NCI-H524 treated with DMSO at 0.1 percent for 48 hours (cell line): Measurements from ENCODE around the gene LRFN5.
"Not testable (repeated sequence)": the region's sequence is repeated elsewhere in the genome, so short reads cannot be mapped to it uniquely, and the experiment has no call there.

Experiments
- DNase-seq: peaks from one replicate; lab custom pipeline; 2025; lab: John Stamatoyannopoulos, UW

LRFN5 gene

DNA sequence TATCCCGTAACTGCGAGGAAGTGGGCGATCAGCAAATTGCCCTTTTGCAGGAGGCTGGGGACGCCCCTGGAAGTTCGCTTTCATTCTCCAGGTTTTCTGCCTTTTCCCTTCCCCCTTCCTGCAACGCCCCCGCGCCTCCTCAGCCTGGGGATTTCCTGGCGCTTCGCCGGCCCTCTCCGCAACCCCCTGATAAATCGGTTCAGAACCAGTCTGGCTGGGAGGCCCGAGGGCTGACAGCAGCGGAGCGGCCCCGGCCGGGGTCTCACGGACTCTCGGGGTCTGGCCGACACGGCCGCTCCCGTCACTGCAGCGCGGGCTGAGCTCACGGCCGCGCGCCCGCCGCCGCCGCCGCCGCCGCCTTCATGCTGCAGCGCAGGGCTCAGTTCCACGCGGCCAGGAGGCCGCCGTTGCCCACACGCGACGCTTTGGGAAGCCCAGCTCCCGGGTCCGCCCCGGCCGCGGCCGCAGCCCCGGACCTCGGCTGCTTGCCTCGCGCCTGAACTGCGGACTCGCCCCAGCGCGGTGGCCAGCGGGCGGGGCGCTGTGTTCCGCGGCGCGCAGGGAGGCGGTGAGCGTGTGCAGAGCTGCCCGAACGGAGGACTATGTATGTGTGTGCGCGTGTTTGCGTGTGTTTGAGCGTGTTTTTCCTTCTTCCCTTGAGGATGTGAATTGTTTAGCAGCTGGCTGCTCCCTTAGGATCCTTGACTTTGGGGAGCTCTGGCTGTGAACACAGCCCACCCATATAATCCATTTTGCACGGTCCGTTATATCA, at the start of gene LRFN5:
Gene LRFN5, plus strand, starts transcription at position 345 of the 772 bp plus-strand sequence.
- no peak for DNase-seq

DNA sequence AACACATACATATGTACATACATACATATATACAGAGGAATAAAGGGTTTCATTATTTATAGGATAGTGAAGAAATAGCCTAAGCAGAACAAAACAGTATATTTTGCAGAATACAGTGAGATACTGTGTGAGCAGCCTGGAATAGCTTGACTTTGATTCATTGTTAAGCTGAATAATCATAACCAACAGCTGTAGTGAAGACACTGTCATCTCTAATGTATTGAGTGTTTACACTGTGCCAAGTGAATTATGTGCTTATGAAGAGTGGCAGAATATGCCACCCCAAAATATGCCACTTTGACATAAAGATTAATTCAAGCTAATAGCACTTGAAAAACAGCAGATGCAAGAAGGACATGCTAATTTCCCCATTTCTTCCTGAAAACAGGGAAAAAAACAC, 48.2 kb upstream of the LRFN5 start:
- DNase-seq = peak; percentile 66

DNA sequence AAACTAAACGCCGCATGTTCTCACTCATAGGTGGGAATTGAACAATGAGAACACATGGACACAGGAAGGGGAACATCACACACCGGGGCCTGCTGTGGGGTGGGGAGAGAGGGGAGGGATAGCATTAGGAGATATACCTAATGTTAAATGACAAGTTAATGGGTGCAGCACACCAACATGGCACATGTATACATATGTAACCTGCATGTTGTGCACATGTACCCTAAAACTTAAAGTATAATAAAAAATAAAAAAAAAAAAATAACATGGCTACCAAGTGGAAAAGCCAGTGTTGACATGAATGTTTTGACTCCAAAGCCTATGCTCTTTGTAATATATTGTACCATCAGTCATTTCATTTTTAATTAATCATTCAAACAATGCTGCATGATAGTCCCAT, 39.8 kb upstream of the LRFN5 start:
- DNase-seq = not testable (repeated sequence)

DNA sequence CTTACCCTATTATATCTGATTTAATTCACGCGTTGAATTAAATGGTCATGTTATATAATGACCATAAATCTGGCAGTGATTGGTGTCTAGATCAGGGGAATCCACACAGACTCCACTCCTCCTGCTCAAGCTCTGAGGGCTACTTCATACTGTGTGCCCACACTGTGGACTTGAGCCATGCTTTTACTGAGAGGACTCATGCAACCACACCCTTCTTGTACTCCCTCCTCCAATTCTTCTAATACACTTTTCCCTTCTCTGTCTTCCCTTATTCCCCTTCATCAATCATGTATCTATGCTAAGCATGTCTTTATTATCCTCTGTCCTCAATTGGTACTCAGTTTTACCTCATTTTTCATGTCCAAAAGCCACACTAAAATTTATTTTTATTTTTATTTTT, 37.7 kb upstream of the LRFN5 start:
- DNase-seq = no peak

DNA sequence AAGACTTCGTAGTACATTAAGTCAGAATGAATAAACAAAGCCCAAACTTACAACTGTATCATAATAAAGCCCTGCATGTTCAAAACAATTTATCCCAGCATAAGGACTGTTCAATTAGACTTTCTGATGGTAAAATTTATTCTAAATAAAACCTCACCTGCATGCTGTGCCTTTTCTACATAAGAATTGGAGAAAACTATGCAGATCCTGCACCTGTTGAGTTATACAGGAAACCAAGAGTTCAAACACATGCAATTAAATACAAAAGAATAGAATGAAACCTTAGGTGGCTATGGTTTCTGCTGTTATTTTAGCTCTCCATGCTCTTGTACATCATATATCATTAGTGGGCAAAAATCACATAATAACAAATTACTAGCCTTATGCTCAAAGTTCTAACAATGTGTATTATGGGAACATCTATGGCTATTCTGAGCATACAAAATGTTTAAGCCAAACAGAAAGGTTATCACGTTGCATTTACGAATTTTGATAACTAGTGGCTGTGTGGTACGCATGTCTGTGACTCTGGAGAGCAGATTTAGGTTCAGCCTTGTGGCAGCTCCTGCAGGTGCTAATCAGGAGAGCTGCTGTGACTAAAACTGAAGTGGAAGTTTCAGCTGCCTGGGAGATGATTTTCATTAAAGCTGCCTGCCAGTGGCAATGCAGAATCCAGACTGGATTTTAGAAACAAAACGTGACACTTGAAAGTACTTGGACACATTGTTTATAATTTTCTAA, 36.1 kb upstream of the LRFN5 start:
- DNase-seq = no peak

DNA sequence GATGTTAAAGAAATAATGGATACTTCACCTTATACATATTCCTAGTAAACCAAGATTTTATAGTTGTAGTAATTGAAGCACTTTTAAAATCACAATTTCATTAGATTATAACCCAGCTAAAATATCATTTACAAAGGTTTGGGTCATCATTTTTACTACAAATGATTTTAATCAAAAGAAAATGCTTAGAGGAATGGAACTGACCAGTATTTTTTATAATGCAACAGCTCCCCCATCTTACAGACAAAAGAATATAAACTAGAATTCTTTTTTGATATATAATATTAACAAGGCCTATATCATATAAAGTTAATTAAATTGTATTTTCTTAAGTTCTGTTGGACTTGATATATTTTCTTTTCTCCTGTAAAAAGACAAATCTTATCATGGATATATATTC, 20.4 kb upstream of the LRFN5 start:
- no peak for DNase-seq

GRCh38 chr14:41597647-41598046, 9.0 kb upstream of the LRFN5 start:
- no peak for DNase-seq

GRCh38 chr14:41599805-41600385, 6.8 kb upstream of the LRFN5 start:
- DNase-seq = not testable (repeated sequence)

DNA sequence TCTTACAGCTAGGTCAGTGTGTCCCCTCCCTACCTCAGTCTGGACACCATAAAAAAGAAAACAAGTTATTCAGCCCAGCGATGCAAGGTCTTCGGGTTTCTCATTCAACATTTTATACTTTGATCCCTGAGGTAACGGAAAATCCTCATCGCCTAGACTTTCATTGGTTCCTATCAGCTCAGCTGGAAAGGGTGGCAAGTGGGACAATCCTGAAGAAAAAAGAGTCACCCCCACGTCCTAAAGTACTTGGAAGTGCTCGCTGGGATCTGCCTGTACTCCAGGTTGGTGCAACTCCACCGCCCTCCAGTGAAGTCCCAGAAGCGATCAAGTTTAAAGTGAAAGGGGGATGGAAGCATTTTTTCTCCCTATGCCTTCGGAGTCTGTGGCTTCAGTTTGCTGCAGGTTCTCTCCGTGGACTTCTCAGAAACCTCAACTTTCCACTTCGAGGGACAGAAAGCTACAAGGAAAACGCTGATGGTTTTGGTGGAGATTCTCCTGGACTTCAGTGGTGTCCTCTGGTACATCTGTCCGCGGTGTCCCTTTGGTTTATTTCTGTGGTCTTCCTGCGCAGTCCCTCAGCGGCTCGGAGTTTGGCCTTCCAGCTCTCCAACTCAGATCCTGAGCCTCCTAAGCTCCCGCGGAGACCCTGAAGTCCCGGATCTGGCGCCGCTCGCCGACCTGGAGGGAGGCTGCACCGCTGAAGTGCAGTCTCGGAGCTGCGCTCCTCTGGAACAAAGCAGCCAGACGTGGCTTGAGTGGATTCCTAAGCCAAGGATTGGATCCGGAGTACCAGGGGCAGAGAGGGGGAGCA, 1.8 kb upstream of the LRFN5 start:
- peak; percentile 80 for DNase-seq

DNA sequence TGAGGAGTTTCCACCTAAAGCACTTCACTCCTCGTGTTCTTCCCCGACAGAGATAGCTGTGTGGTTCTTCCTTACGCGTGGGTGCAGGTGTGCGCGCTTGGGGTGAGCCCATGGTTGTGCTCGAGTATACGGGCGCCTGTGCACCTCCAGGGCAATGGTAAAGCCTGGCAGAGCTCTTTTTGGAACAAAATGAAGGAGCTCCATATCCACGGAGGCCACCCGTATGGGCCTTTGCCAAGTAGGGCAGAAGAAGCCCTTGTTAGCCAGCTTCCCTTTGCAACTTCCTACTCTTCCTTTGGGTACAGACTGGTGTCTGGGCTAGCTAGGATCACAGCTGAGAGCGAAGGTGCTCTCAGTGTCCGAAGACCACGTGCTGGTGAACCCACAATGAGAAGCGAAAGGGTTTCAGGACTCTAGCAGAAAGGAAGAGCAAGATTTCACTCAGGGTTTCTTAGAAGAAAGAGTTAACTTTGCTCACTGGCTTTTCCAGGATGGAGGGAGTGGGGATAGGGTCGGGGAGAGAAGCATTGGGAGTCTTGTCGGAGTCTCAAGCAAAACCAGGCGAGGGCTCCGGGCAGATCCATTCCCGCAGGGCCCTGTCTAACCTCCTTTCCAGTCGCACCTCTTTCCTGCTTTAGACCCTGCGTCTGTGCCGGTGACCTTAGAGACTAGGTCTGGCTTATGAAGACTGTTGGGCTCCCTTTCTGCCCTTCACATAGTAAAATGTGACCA, 960 bp upstream of the LRFN5 start:
- peak; percentile 71 for DNase-seq

GRCh38 chr14:41606282-41606531, 469 bp upstream of the LRFN5 start:
- peak; percentile 71 for DNase-seq

- DNase-seq = peak; percentile 71
These were observed 664 bp downstream of the LRFN5 start for GRCh38 chr14:41607304-41607775.

DNA sequence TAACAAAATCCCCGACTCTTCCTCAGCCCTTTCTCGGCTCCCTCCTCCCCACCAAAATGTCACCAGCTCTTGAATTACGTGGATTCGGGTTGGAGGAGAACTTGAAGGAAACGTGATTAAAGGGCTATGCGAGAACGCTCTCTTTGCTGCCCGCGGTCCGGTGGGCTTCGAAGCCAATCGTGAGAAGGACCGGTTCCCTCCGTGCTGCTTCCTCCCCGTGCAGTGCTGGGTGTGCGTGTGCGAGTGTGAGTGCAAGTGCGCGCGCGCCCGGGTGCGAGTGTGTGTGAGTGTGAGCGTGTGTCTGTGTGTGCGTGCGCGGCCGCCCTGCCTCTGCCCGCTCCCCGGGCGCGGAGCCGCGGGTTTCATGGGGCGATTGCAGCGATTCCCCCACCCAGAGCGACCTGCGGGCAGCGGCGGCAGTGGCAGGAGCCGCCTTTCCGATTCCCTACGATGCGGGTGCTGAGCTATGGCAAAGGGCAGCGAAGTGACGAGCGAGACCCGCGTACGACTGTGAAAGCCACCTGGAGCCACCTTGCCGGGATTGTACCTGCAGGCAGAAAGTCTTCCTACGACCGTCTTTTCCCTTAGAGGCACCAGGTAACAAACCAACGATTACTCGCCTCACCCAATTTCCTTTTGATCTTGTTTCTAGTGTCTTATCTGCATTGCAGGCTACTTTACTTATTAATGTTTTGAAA, 1.4 kb downstream of the LRFN5 start:
- no peak for DNase-seq

DNA sequence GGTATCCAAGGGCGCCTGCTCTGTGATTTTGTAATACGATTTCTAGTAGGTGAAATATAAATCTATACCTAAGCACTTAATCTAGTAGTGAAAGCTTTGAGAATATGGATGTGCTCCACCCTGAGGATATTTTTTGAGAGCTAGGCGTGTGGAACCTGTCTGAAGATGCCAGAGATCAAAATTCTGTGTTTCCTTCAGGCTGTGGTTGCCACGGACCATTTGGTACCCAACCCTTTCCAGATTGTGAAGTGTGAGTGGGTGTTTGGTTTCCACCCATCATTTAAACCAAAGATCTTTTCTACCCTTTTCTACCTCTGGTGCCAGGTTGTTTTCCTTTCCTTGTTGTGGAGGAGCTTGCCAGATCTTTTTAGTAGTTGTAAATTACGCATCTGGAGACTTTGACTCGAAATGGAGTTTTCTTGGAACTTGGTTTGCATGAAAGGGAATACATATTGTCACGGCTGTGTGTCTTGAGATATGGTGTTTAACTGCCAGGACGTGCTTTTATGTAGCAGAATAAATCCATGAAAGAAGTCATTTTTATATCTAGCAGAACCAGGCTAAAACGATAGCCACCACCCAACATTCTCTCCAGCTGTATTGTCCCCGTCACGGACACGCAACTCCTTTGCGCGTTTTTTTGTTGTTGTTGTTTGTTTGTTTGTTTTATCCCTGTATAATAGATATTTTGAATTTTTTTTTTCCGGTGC, 2.2 kb downstream of the LRFN5 start:
- DNase-seq = peak; percentile 32

DNA sequence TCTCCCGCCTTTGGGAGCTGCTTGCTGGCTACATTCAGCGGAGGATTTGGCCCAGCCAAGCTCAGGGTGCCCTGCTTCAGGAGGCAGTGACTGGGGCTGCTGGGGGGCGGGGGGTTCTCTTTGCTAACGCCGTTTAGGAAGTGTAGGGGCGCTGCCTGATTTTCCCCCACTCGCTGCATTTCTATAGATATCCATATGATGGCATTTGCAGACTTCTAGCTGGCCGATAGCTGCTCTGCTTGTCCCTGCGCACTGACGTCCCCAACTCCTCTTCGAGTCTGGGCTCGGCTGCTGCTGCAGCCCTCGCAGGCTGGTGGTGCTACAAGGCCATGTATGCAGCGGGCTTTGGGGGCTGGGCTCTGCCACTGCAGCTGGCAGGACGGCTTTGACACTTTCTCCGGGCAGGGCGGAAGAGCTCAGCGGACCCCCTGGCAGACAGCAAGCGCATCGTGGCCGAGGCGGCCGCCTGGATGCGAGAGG, 3.1 kb downstream of the LRFN5 start:
- peak; percentile 90 for DNase-seq

DNA sequence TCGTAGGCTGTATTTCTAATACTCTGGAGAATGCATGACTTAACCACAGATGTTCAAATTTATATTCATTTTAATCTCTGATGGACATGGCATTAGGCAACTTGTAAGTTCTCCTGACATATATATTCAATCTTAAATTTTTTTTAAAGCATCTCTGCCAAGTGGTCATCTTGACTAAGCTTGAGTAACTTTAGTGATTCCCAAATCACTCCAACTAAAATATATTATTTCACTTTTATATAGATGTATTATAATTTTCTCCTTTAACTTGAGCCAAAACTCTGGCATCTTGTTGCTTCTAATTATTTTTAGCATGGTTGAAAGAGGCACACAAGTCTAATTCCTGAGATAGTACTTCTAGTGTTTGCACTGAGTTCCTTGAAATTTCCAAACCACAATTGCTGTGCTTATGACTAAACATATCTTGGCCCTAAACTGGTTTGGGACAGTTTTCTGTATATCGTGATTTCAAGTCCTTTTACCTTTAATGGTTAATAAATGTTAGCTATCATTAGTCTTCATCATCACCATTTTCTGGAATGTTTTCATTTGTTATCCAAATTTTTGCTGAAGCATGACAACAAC, 8.4 kb downstream of the LRFN5 start:
- no peak for DNase-seq

GRCh38 chr14:41623736-41624135, 17.1 kb downstream of the LRFN5 start:
- no peak for DNase-seq

DNA sequence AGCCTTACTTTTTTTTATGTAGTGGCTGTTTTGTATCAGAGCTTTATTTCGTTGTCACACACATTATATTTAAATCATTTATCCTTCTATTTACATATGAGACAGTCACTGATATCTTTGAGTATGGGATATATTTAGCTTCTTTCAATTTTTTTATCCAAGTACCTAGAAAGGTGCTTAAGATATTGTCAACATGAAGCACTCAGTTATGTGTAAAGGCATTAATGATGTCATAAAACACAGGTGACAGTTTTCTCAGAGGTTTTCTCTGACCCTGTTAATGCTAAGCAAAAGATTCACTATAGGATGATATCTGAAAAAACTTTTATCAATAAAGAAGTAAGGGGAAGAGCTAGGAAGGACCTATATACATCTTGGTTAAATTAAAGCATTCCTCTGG, 23.2 kb downstream of the LRFN5 start:
- DNase-seq = no peak

DNA sequence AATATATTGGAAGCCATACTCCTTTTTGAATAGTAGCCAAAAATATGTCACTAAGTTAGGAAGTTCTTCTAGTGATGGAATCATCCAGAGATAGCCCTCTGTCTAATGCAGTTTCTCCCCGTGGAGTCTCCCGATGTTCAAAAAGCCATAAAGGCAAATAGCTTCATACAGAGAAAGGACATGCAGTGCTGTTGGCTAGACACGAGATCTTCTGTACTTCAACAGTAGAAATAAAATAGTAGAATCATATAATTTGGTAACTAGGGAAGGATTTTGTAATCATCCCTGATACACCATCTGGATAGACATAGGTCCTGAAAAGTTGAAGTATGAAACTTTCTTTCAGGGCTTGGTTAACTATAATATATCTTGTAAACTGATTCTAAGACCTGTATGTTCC, 27.6 kb downstream of the LRFN5 start:
- no peak for DNase-seq
